Measurements from ENCODE around the gene PGC. TPM values are rescaled to one million over a fixed set of nuclear protein-coding genes. Genes with fewer than 3 reads are reported as not detected.

PGC gene
- polyA plus RNA-seq, 4 donors, result 0.03 to 51.3 (median 13.0) TPM

GRCh38 chr6:41779788-41780550 is 32.8 kb upstream of the PGC start, which contains the start of gene FRS3:
Gene FRS3, minus strand, starts transcription at chr6:41779900. Its CDS starts 2,913 bp downstream, at chr6:41776987.
- DNase-seq (peak; percentile 97 to 99), FAIRE-seq (no peak)
- H3K27me3 ChIP-seq (ENCODE audit: control insufficient read depth in 3 of 3, insufficient read depth in 3 of 3, low read length in 3 of 3), result no peaks in the 10 kb centered on the region
- H3K4me1 ChIP-seq (ENCODE audit: control insufficient read depth in 3 of 3, insufficient read depth in 2 of 3, low read depth in 1 of 3, low read length in 2 of 3), result peaks cover 0 to 21% (median 0%) of the 10 kb centered on the region in 3 donors
- H3K4me3 ChIP-seq (ENCODE audit: low read depth in 1 of 3, low read length in 3 of 3), result peak within 1 kb of the TSS; percentile 59 to 78 (median 76)
- peaks cover 0 to 23% (median 1%) of the 10 kb centered on the region in 3 donors for H3K36me3 ChIP-seq (ENCODE audit: control insufficient read depth in 3 of 3, insufficient read depth in 2 of 3, low read depth in 1 of 3, low read length in 3 of 3)
- no peaks in the 10 kb centered on the region for H3K9me3 ChIP-seq (ENCODE audit: control insufficient read depth in 2 of 2, insufficient read depth in 1 of 2, low read depth in 1 of 2, low read length in 1 of 2)
- peak within 1 kb of the TSS; percentile 6 to 87 (median 72) for H3K27ac ChIP-seq (ENCODE audit: low read depth in 1 of 3, low read length in 2 of 3)
- WGBS, 3 donors, result 0 to 1% (median 1%) methylated on average over 50 to 73 of the region's 73 CpGs

DNA sequence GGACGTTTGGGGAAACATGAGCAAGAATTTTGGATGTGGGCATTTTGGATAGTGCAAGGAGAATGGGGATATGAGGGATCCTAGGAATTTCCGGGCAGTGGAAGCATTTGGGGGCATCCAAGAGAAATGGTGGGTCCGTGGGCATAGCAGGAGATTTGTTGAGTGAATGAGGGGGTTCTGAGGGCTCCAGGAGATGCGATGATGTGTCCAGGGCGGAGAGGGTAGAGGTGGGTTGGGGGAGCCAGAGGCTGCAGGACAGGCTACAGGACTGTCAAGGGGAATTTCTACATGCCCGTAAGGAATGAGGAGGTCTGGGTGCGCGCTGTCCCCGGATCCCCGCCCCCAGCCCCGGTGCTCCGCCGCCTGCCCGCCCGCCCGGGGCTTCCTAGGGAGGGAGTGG is 32.1 kb upstream of the PGC start:
- Histone ChIP-seq H3K27me3 (ENCODE audit: control insufficient read depth in 3 of 3, insufficient read depth in 3 of 3, low read length in 3 of 3) (no peaks in the 10 kb centered on the region), H3K27ac (ENCODE audit: low read depth in 1 of 3, low read length in 2 of 3) (no peak overlapping the region), H3K9me3 (ENCODE audit: control insufficient read depth in 2 of 2, insufficient read depth in 1 of 2, low read depth in 1 of 2, low read length in 1 of 2) (no peaks in the 10 kb centered on the region), H3K4me3 (ENCODE audit: low read depth in 1 of 3, low read length in 3 of 3) (peak overlapping the region; percentile 59 to 76 (median 66)), H3K4me1 (ENCODE audit: control insufficient read depth in 3 of 3, insufficient read depth in 2 of 3, low read depth in 1 of 3, low read length in 2 of 3) (peaks cover 0 to 18% (median 0%) of the 10 kb centered on the region in 3 donors), H3K36me3 (ENCODE audit: control insufficient read depth in 3 of 3, insufficient read depth in 2 of 3, low read depth in 1 of 3, low read length in 3 of 3) (peaks cover 0 to 28% (median 6%) of the 10 kb centered on the region in 3 donors)
- FAIRE-seq (no peak), DNase-seq (no peak)
- WGBS, 3 donors, result 5 to 6% (median 5%) methylated on average over 8 to 16 of the region's 16 CpGs

GRCh38 chr6:41778895-41779294 is 31.7 kb upstream of the PGC start:
- WGBS, 3 donors, result 37 to 66% (median 42%) methylated on average over 6 of the region's 6 CpGs
- Histone ChIP-seq H3K9me3 (ENCODE audit: control insufficient read depth in 2 of 2, insufficient read depth in 1 of 2, low read depth in 1 of 2, low read length in 1 of 2) (no peaks in the 10 kb centered on the region), H3K4me1 (ENCODE audit: control insufficient read depth in 3 of 3, insufficient read depth in 2 of 3, low read depth in 1 of 3, low read length in 2 of 3) (peaks cover 0 to 13% (median 0%) of the 10 kb centered on the region in 3 donors), H3K36me3 (ENCODE audit: control insufficient read depth in 3 of 3, insufficient read depth in 2 of 3, low read depth in 1 of 3, low read length in 3 of 3) (peaks cover 0 to 30% (median 6%) of the 10 kb centered on the region in 3 donors), H3K27me3 (ENCODE audit: control insufficient read depth in 3 of 3, insufficient read depth in 3 of 3, low read length in 3 of 3) (no peaks in the 10 kb centered on the region), H3K4me3 (ENCODE audit: low read depth in 1 of 3, low read length in 3 of 3) (peak overlapping the region in 2 of 3 donors; percentile 66 to 76), H3K27ac (ENCODE audit: low read depth in 1 of 3, low read length in 2 of 3) (no peak overlapping the region)
- FAIRE-seq, result no peak
- DNase-seq, result no peak

DNA sequence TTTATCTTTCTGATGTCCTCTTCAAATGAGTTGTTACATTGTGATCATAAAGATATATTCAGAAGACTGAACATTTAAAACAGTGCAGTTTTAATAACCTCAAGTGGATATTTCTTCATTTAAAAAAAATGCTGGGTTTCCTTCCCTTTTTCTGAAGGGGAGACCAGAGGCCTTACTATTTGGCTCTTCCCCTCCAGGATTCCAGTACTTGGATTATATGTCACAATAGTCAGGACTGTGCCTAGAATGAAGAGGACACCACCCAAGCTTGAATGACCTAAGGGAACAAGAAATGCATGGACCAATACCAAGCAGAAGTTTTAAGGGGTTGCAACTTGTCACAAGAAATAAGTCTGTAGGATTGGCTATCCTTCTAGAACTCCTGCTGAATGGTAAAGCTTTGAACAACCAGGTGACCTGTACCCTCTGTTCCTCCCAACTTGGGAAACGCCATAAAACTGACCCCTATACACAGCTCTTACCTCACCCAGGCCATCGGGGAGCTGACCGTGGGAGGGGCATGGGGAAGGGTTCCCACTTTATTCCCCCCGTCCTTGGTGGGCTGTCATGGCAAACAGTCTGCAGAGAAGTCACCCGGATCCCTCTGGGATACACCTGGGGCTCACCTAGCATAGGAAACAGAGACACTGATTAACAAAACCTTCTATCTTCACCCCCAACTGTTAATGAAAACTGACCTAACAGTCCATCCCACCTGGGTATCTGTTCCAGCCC is 30.5 kb upstream of the PGC start:
- H3K9me3 ChIP-seq (ENCODE audit: control insufficient read depth in 2 of 2, insufficient read depth in 1 of 2, low read depth in 1 of 2, low read length in 1 of 2), result no peaks in the 10 kb centered on the region
- H3K4me3 ChIP-seq (ENCODE audit: low read depth in 1 of 3, low read length in 3 of 3), result no peak overlapping the region
- FAIRE-seq (no peak), DNase-seq (no peak)
- peaks cover 0 to 40% (median 6%) of the 10 kb centered on the region in 3 donors for H3K36me3 ChIP-seq (ENCODE audit: control insufficient read depth in 3 of 3, insufficient read depth in 2 of 3, low read depth in 1 of 3, low read length in 3 of 3)
- peaks cover 0 to 13% (median 0%) of the 10 kb centered on the region in 3 donors for H3K4me1 ChIP-seq (ENCODE audit: control insufficient read depth in 3 of 3, insufficient read depth in 2 of 3, low read depth in 1 of 3, low read length in 2 of 3)
- H3K27ac ChIP-seq (ENCODE audit: low read depth in 1 of 3, low read length in 2 of 3), result no peak overlapping the region
- WGBS, 3 donors, result 85 to 95% (median 95%) methylated on average over 5 of the region's 5 CpGs
- no peaks in the 10 kb centered on the region for H3K27me3 ChIP-seq (ENCODE audit: control insufficient read depth in 3 of 3, insufficient read depth in 3 of 3, low read length in 3 of 3)

DNA sequence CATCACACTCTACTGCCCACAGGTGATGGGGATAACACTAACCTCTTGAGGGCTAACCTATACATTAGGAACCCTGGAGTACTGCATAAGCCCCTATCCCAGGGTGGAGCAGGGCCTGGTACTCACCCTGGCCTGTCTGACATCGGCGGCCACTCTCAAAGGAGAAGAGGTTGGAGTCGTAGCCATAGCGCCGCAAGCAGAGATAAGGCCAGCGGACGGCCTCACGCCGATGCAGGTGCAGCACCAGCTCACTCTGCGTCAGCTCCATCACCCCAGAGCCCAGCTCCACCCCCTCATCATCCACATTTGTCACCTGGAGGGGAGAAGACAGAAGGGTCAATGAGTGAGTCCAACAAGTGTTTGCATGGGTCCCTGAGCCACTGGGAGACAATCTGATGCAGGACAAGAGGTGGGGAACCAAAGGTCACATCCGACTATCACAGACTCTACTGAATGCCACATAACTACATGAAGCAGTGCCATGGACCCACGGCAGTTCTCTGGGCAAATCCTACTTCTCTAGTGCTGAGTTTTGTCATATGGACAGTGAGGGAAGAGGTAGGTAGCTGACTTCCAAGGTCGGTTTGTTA is 28.2 kb upstream of the PGC start:
- Histone ChIP-seq H3K27me3 (ENCODE audit: control insufficient read depth in 3 of 3, insufficient read depth in 3 of 3, low read length in 3 of 3) (no peaks in the 10 kb centered on the region), H3K9me3 (ENCODE audit: control insufficient read depth in 2 of 2, insufficient read depth in 1 of 2, low read depth in 1 of 2, low read length in 1 of 2) (no peaks in the 10 kb centered on the region), H3K36me3 (ENCODE audit: control insufficient read depth in 3 of 3, insufficient read depth in 2 of 3, low read depth in 1 of 3, low read length in 3 of 3) (peaks cover 2 to 64% (median 11%) of the 10 kb centered on the region in 3 donors), H3K4me1 (ENCODE audit: control insufficient read depth in 3 of 3, insufficient read depth in 2 of 3, low read depth in 1 of 3, low read length in 2 of 3) (peaks cover 0 to 7% (median 0%) of the 10 kb centered on the region in 3 donors), H3K27ac (ENCODE audit: low read depth in 1 of 3, low read length in 2 of 3) (no peak overlapping the region), H3K4me3 (ENCODE audit: low read depth in 1 of 3, low read length in 3 of 3) (no peak overlapping the region)
- DNase-seq (no peak), FAIRE-seq (no peak)
- 72 to 89% (median 80%) methylated on average over 13 of the region's 13 CpGs for WGBS, 3 donors

GRCh38 chr6:41774841-41775240 is 27.6 kb upstream of the PGC start:
- Histone ChIP-seq H3K4me1 (ENCODE audit: control insufficient read depth in 3 of 3, insufficient read depth in 2 of 3, low read depth in 1 of 3, low read length in 2 of 3) (peaks cover 0 to 7% (median 0%) of the 10 kb centered on the region in 3 donors), H3K4me3 (ENCODE audit: low read depth in 1 of 3, low read length in 3 of 3) (no peak overlapping the region), H3K27ac (ENCODE audit: low read depth in 1 of 3, low read length in 2 of 3) (no peak overlapping the region), H3K27me3 (ENCODE audit: control insufficient read depth in 3 of 3, insufficient read depth in 3 of 3, low read length in 3 of 3) (no peaks in the 10 kb centered on the region), H3K9me3 (ENCODE audit: control insufficient read depth in 2 of 2, insufficient read depth in 1 of 2, low read depth in 1 of 2, low read length in 1 of 2) (no peaks in the 10 kb centered on the region), H3K36me3 (ENCODE audit: control insufficient read depth in 3 of 3, insufficient read depth in 2 of 3, low read depth in 1 of 3, low read length in 3 of 3) (peaks cover 2 to 69% (median 11%) of the 10 kb centered on the region in 3 donors)
- DNase-seq, result no peak
- 90 to 93% (median 90%) methylated on average over 3 of the region's 3 CpGs for WGBS, 3 donors
- no peak for FAIRE-seq

DNA sequence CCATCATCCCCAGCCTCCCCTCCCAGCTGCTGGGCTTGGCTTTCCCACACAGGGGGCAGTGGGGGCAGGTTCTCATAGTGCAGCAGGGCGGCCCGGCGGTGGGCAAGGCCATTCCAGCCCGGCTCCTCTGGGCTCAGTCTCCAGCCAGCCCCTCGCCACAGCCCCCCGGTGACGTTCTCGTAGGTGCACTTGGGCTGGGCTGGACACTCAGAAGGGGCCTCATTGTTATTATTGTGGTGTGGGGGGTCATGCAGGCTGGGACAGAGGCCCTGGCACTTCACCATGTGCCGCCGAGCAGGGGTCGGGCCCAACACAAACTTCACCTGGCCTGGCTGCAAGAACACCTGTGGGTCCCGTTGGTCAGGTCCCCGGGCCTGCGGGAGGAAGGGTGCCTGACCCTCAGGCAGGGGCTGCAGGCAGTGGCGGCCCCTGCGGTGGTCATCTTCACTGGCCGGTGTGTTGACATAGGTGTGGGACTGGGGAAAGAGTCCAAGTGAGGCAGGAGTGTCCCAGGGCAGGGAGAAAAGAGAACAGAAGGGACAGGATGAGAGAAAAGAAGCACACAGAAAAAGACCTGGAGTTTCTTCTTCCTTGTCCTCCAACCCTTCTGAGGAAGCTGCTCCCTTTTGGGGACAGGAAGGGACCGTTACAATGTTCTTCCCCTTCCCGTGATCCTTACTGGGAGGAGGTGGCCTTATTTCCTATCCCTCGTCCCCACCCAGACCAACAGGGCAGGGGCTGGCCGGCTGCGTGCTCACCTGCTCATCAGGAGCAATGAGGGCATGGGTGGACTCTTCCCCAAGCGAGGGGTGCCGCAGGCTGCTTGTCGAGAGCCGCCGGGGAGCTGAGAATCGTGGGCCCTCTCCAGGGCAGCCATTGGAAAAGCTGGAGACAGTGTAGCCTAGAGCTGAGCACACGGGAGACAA is 24.1 kb upstream of the PGC start:
- Histone ChIP-seq H3K4me3 (ENCODE audit: low read depth in 1 of 3, low read length in 3 of 3) (no peak overlapping the region), H3K36me3 (ENCODE audit: control insufficient read depth in 3 of 3, insufficient read depth in 2 of 3, low read depth in 1 of 3, low read length in 3 of 3) (peaks cover 2 to 70% (median 11%) of the 10 kb centered on the region in 3 donors), H3K9me3 (ENCODE audit: control insufficient read depth in 2 of 2, insufficient read depth in 1 of 2, low read depth in 1 of 2, low read length in 1 of 2) (no peaks in the 10 kb centered on the region), H3K4me1 (ENCODE audit: control insufficient read depth in 3 of 3, insufficient read depth in 2 of 3, low read depth in 1 of 3, low read length in 2 of 3) (peaks cover 0 to 20% (median 0%) of the 10 kb centered on the region in 3 donors), H3K27ac (ENCODE audit: low read depth in 1 of 3, low read length in 2 of 3) (no peak overlapping the region), H3K27me3 (ENCODE audit: control insufficient read depth in 3 of 3, insufficient read depth in 3 of 3, low read length in 3 of 3) (no peaks in the 10 kb centered on the region)
- WGBS, 3 donors, result 91 to 95% (median 94%) methylated on average over 28 to 29 of the region's 29 CpGs
- DNase-seq (no peak), FAIRE-seq (no peak)

Data from small intestine (tissue), 7 donors.